Measurements from ENCODE around the gene MYO5A.
"Not testable (repeated sequence)": the region's sequence is repeated elsewhere in the genome, so short reads cannot be mapped to it uniquely, and the experiment has no call there.

Gene MYO5A

GRCh38 chr15:52503788-52504496 is 24.7 kb downstream of the MYO5A start:
- DNase-seq = no peak

- DNase-seq = no peak
Measured at GRCh38 chr15:52502608-52503007, 26.1 kb downstream of the MYO5A start.

- DNase-seq = peak; percentile 39
Measured at GRCh38 chr15:52499506-52499905, 29.2 kb downstream of the MYO5A start.

- DNase-seq = no peak
Measured at GRCh38 chr15:52498706-52499105, 30.0 kb downstream of the MYO5A start.

GRCh38 chr15:52496776-52497470 is 31.8 kb downstream of the MYO5A start:
- DNase-seq = no peak

GRCh38 chr15:52496175-52496574 is 32.5 kb downstream of the MYO5A start:
- DNase-seq = no peak

GRCh38 chr15:52495125-52495524 is 33.6 kb downstream of the MYO5A start:
- no peak for DNase-seq

GRCh38 chr15:52493968-52494367 is 34.7 kb downstream of the MYO5A start:
- no peak for DNase-seq

GRCh38 chr15:52492132-52492531 is 36.5 kb downstream of the MYO5A start:
- DNase-seq = no peak

GRCh38 chr15:52491472-52491871 is 37.2 kb downstream of the MYO5A start:
- no peak for DNase-seq

GRCh38 chr15:52489430-52489829 is 39.2 kb downstream of the MYO5A start:
- not testable (repeated sequence) for DNase-seq

- DNase-seq = no peak
Measured at GRCh38 chr15:52488830-52489229, 39.9 kb downstream of the MYO5A start.

- DNase-seq = peak; percentile 68
Measured at GRCh38 chr15:52486003-52486996, 42.4 kb downstream of the MYO5A start.

GRCh38 chr15:52485290-52485689 is 43.4 kb downstream of the MYO5A start:
- no peak for DNase-seq

GRCh38 chr15:52483707-52484106 is 45.0 kb downstream of the MYO5A start:
- DNase-seq = no peak

- DNase-seq = no peak
Measured at GRCh38 chr15:52481915-52482314, 46.8 kb downstream of the MYO5A start.

- DNase-seq = no peak
Measured at GRCh38 chr15:52480990-52481389, 47.7 kb downstream of the MYO5A start.

GRCh38 chr15:52466716-52467115 is 62.0 kb downstream of the MYO5A start:
- no peak for DNase-seq

- DNase-seq = peak; percentile 41
Measured at GRCh38 chr15:52466134-52466701, 62.5 kb downstream of the MYO5A start.

- DNase-seq = no peak
Measured at GRCh38 chr15:52464478-52464877, 64.2 kb downstream of the MYO5A start.

GRCh38 chr15:52464040-52464439 is 64.6 kb downstream of the MYO5A start:
- no peak for DNase-seq

- DNase-seq = no peak
Measured at GRCh38 chr15:52463638-52464037, 65.0 kb downstream of the MYO5A start.

- no peak for DNase-seq
Measured at GRCh38 chr15:52462806-52463360, 65.8 kb downstream of the MYO5A start.

All from midbrain (tissue), 1 donor.